Natural killer cell treated with Interleukin-12 subunit alpha and Interleukin-12 subunit beta and Interleukin-15 and Interleukin-18, amount 100 ng/mL, for 72 hours (primary cell): ENCODE measurements around the gene LRMDA. TPM values are rescaled to one million over a fixed set of nuclear protein-coding genes. Genes with fewer than 3 reads are reported as not detected.

Source experiments
- ATAC-seq, 2 donors: fragments of 150-1000 bp; cut with Tn5 transposase in 1 of 2; sonication (Bioruptor Pico), chemical (Tn5 transposase) in 1 of 2; 2 replicates each; pipeline ENCODE4 v1.10.0; 2021
- DNase-seq: peaks from one replicate; pipeline ENCODE4 v3.0.0; 2022; ENCODE audit warnings: low spot score
- H3K27ac Mint-ChIP-seq, 2 donors: 1 replicate in 1 of 2; 2 replicates in 1 of 2; pipeline ENCODE4 v1.8.0; 2022; ENCODE audit warnings: mixed read lengths in 2 of 2, mild to moderate bottlenecking in 1 of 2, moderate library complexity in 1 of 2
- H3K27me3 Mint-ChIP-seq, 2 donors: 1 replicate in 1 of 2; 2 replicates in 1 of 2; pipeline ENCODE4 v1.8.0; 2022; ENCODE audit warnings: mixed read lengths in 2 of 2
- H3K36me3 Mint-ChIP-seq: one replicate; pipeline ENCODE4 v1.8.0; 2022; ENCODE audit warnings: mixed read lengths
- H3K4me1 Mint-ChIP-seq, 2 donors: 1 replicate in 1 of 2; 2 replicates in 1 of 2; pipeline ENCODE4 v1.8.0; 2022; ENCODE audit warnings: low read depth in 2 of 2, mixed read lengths in 2 of 2, mild to moderate bottlenecking in 1 of 2
- H3K4me3 Mint-ChIP-seq: one replicate; pipeline ENCODE4 v1.8.0; 2022; ENCODE audit warnings: mixed read lengths
- H3K9me3 Mint-ChIP-seq: 2 replicates; pipeline ENCODE4 v1.8.0; 2022; ENCODE audit warnings: mixed read lengths
- total RNA-seq, 2 donors: library from RNA; stranded (reverse); gene quantifications; one replicate each; pipeline ENCODE4 v1.2.3, GENCODE V29; 2022

The LRMDA gene
- total RNA-seq, 2 donors from 2014 or later = 0.92 to 1.8 TPM

- DNase-seq (no peak), ATAC-seq (no peak)
- Mint-ChIP-seq H3K4me3 (no peak overlapping the region), H3K4me1 (no peaks in the 10 kb centered on the region), H3K36me3 (no peaks in the 10 kb centered on the region), H3K27me3 (peaks cover 3 to 8% of the 10 kb centered on the region in 2 donors), H3K27ac (no peak overlapping the region), H3K9me3 (no peaks in the 10 kb centered on the region)
These were observed 456.7 kb downstream of the LRMDA start for GRCh38 chr10:75887992-75888680.

GRCh38 chr10:75889051-75889450 is 457.6 kb downstream of the LRMDA start:
- H3K36me3 Mint-ChIP-seq = no peaks in the 10 kb centered on the region
- no peak overlapping the region for H3K27ac Mint-ChIP-seq
- DNase-seq (no peak), ATAC-seq (no peak)
- peaks cover 3 to 8% of the 10 kb centered on the region in 2 donors for H3K27me3 Mint-ChIP-seq
- H3K9me3 Mint-ChIP-seq = no peaks in the 10 kb centered on the region
- no peaks in the 10 kb centered on the region for H3K4me1 Mint-ChIP-seq
- H3K4me3 Mint-ChIP-seq = no peak overlapping the region

GRCh38 chr10:75894761-75895160 is 463.3 kb downstream of the LRMDA start:
- Mint-ChIP-seq H3K27ac (no peak overlapping the region), H3K4me1 (no peaks in the 10 kb centered on the region), H3K4me3 (no peak overlapping the region), H3K9me3 (no peaks in the 10 kb centered on the region), H3K36me3 (no peaks in the 10 kb centered on the region), H3K27me3 (peaks cover 3 to 8% of the 10 kb centered on the region in 2 donors)
- ATAC-seq (no peak), DNase-seq (no peak)

GRCh38 chr10:75895259-75895658 is 463.8 kb downstream of the LRMDA start:
- DNase-seq = no peak
- Mint-ChIP-seq H3K27ac (no peak overlapping the region), H3K9me3 (no peaks in the 10 kb centered on the region), H3K4me1 (no peaks in the 10 kb centered on the region), H3K4me3 (no peak overlapping the region), H3K27me3 (peaks cover 3 to 8% of the 10 kb centered on the region in 2 donors), H3K36me3 (no peaks in the 10 kb centered on the region)
- no peak for ATAC-seq

- no peak for DNase-seq
- no peak overlapping the region for H3K27ac Mint-ChIP-seq
- H3K27me3 Mint-ChIP-seq = peaks cover 0 to 9% of the 10 kb centered on the region in 2 donors
- H3K36me3 Mint-ChIP-seq = no peaks in the 10 kb centered on the region
- no peak for ATAC-seq
- H3K9me3 Mint-ChIP-seq = no peaks in the 10 kb centered on the region
- peaks cover 3 to 5% of the 10 kb centered on the region in 2 donors for H3K4me1 Mint-ChIP-seq
- H3K4me3 Mint-ChIP-seq = no peak overlapping the region
These were observed 468.5 kb downstream of the LRMDA start for GRCh38 chr10:75899816-75900390.

- Mint-ChIP-seq H3K27ac (no peak overlapping the region), H3K4me3 (no peak overlapping the region), H3K36me3 (no peaks in the 10 kb centered on the region), H3K27me3 (peaks cover 13 to 19% of the 10 kb centered on the region in 2 donors), H3K9me3 (no peaks in the 10 kb centered on the region), H3K4me1 (peaks cover 5 to 10% of the 10 kb centered on the region in 2 donors)
- DNase-seq (no peak), ATAC-seq (no peak)
These were observed 471.4 kb downstream of the LRMDA start for GRCh38 chr10:75902816-75903215.

- Mint-ChIP-seq H3K27ac (no peak overlapping the region), H3K4me3 (no peak overlapping the region), H3K36me3 (no peaks in the 10 kb centered on the region), H3K4me1 (peaks cover 5 to 10% of the 10 kb centered on the region in 2 donors), H3K9me3 (no peaks in the 10 kb centered on the region), H3K27me3 (peaks cover 19 to 24% of the 10 kb centered on the region in 2 donors)
- no peak for DNase-seq
- no peak for ATAC-seq
These were observed 473.3 kb downstream of the LRMDA start for GRCh38 chr10:75904499-75905283.

GRCh38 chr10:75905490-75905889 is 474.1 kb downstream of the LRMDA start:
- peaks cover 5 to 10% of the 10 kb centered on the region in 2 donors for H3K4me1 Mint-ChIP-seq
- ATAC-seq = no peak
- peaks cover 19 to 24% of the 10 kb centered on the region in 2 donors for H3K27me3 Mint-ChIP-seq
- H3K4me3 Mint-ChIP-seq = no peak overlapping the region
- DNase-seq = no peak
- no peaks in the 10 kb centered on the region for H3K36me3 Mint-ChIP-seq
- no peaks in the 10 kb centered on the region for H3K9me3 Mint-ChIP-seq
- H3K27ac Mint-ChIP-seq = no peak overlapping the region

GRCh38 chr10:75910032-75910431 is 478.6 kb downstream of the LRMDA start:
- peaks cover 15 to 26% of the 10 kb centered on the region in 2 donors for H3K27me3 Mint-ChIP-seq
- no peak overlapping the region for H3K4me3 Mint-ChIP-seq
- peaks cover 0 to 7% of the 10 kb centered on the region in 2 donors for H3K4me1 Mint-ChIP-seq
- ATAC-seq (no peak), DNase-seq (no peak)
- no peaks in the 10 kb centered on the region for H3K36me3 Mint-ChIP-seq
- no peak overlapping the region for H3K27ac Mint-ChIP-seq
- H3K9me3 Mint-ChIP-seq = no peaks in the 10 kb centered on the region

- DNase-seq (no peak), ATAC-seq (no peak)
- Mint-ChIP-seq H3K9me3 (no peaks in the 10 kb centered on the region), H3K36me3 (no peaks in the 10 kb centered on the region), H3K4me1 (no peaks in the 10 kb centered on the region), H3K4me3 (no peak overlapping the region), H3K27ac (no peak overlapping the region), H3K27me3 (peaks cover 9 to 17% of the 10 kb centered on the region in 2 donors)
These were observed 480.0 kb downstream of the LRMDA start for GRCh38 chr10:75911426-75911825.

GRCh38 chr10:75916906-75917305 is 485.5 kb downstream of the LRMDA start:
- Mint-ChIP-seq H3K36me3 (no peaks in the 10 kb centered on the region), H3K4me1 (no peaks in the 10 kb centered on the region), H3K4me3 (no peak overlapping the region), H3K27me3 (peaks cover 0 to 7% of the 10 kb centered on the region in 2 donors), H3K27ac (no peak overlapping the region), H3K9me3 (no peaks in the 10 kb centered on the region)
- DNase-seq (no peak), ATAC-seq (no peak)

- no peak for ATAC-seq
- H3K36me3 Mint-ChIP-seq = no peaks in the 10 kb centered on the region
- H3K9me3 Mint-ChIP-seq = no peaks in the 10 kb centered on the region
- DNase-seq = no peak
- no peak overlapping the region for H3K4me3 Mint-ChIP-seq
- no peak overlapping the region for H3K27ac Mint-ChIP-seq
- peaks cover 7 to 9% of the 10 kb centered on the region in 2 donors for H3K27me3 Mint-ChIP-seq
- H3K4me1 Mint-ChIP-seq = no peaks in the 10 kb centered on the region
These were observed 488.5 kb downstream of the LRMDA start for GRCh38 chr10:75919913-75920312.

- DNase-seq (no peak), ATAC-seq (no peak)
- H3K27ac Mint-ChIP-seq = no peak overlapping the region
- no peaks in the 10 kb centered on the region for H3K4me1 Mint-ChIP-seq
- no peak overlapping the region for H3K4me3 Mint-ChIP-seq
- H3K36me3 Mint-ChIP-seq = no peaks in the 10 kb centered on the region
- H3K9me3 Mint-ChIP-seq = no peaks in the 10 kb centered on the region
- H3K27me3 Mint-ChIP-seq = peaks cover 9 to 10% of the 10 kb centered on the region in 2 donors
These were observed 491.0 kb downstream of the LRMDA start for GRCh38 chr10:75922435-75922834.

GRCh38 chr10:75924309-75924902 is 493.0 kb downstream of the LRMDA start:
- ATAC-seq (no peak), DNase-seq (no peak)
- Mint-ChIP-seq H3K27ac (no peak overlapping the region), H3K36me3 (no peaks in the 10 kb centered on the region), H3K9me3 (no peaks in the 10 kb centered on the region), H3K27me3 (peaks cover 9 to 10% of the 10 kb centered on the region in 2 donors), H3K4me3 (no peak overlapping the region), H3K4me1 (no peaks in the 10 kb centered on the region)
